KMS-11 (cell line): ENCODE measurements around the gene OXNAD1.

ENCODE experiments used
- H2AFZ ChIP-seq: fragments of 200-600 bp; sonication (generic); 2 replicates; pipeline ENCODE4 v1.6.1; 2016; ENCODE audit warnings: antibody characterized with exemption, mixed run types, low read depth
- H3K27ac ChIP-seq: fragments of 200-600 bp; sonication (generic); 2 replicates; pipeline ENCODE4 v1.6.1; 2016; ENCODE audit warnings: mild to moderate bottlenecking, mixed run types
- H3K27me3 ChIP-seq: fragments of 200-600 bp; sonication (generic); 2 replicates; pipeline ENCODE4 v1.6.1; 2017; ENCODE audit warnings: mild to moderate bottlenecking, low read depth, mixed run types, moderate library complexity; ENCODE audit not compliant: insufficient read depth
- H3K36me3 ChIP-seq: fragments of 200-600 bp; sonication (generic); 2 replicates; pipeline ENCODE4 v1.6.1; 2017; ENCODE audit warnings: mild to moderate bottlenecking, mixed run types; ENCODE audit not compliant: insufficient read depth
- H3K4me1 ChIP-seq: fragments of 200-600 bp; sonication (generic); 2 replicates; pipeline ENCODE4 v1.6.1; 2016; ENCODE audit warnings: mild to moderate bottlenecking, low read depth, mixed run types; ENCODE audit not compliant: poor library complexity, severe bottlenecking
- H3K4me2 ChIP-seq: fragments of 200-600 bp; sonication (generic); 2 replicates; pipeline ENCODE4 v1.7.0; 2016; ENCODE audit warnings: mild to moderate bottlenecking, mixed run types
- H3K4me3 ChIP-seq: fragments of 200-600 bp; sonication (generic); IDR thresholded peaks from 2 replicates; pipeline ENCODE4 v1.6.1; 2017; ENCODE audit warnings: low read depth, low read length, mixed read lengths; ENCODE audit not compliant: insufficient read depth
- H3K79me2 ChIP-seq: fragments of 200-600 bp; sonication (generic); 2 replicates; pipeline ENCODE4 v1.6.1; 2016; ENCODE audit warnings: low read depth, mixed run types; ENCODE audit not compliant: insufficient read depth
- H3K9ac ChIP-seq: fragments of 200-600 bp; sonication (generic); 2 replicates; pipeline ENCODE4 v1.6.1; 2016; ENCODE audit warnings: mild to moderate bottlenecking, mixed run types
- H4K20me1 ChIP-seq: fragments of 200-600 bp; sonication (generic); 2 replicates; pipeline ENCODE4 v1.6.1; 2016; ENCODE audit warnings: mild to moderate bottlenecking, mixed run types; ENCODE audit not compliant: insufficient read depth
- CTCF ChIP-seq: fragments of 200-600 bp; sonication (generic); conservative IDR thresholded peaks from 2 replicates; pipeline ENCODE4 v1.6.1; 2017; ENCODE audit warnings: low read depth, mild to moderate bottlenecking, antibody characterized with exemption, low read length, moderate library complexity, mixed read lengths

Gene OXNAD1

DNA sequence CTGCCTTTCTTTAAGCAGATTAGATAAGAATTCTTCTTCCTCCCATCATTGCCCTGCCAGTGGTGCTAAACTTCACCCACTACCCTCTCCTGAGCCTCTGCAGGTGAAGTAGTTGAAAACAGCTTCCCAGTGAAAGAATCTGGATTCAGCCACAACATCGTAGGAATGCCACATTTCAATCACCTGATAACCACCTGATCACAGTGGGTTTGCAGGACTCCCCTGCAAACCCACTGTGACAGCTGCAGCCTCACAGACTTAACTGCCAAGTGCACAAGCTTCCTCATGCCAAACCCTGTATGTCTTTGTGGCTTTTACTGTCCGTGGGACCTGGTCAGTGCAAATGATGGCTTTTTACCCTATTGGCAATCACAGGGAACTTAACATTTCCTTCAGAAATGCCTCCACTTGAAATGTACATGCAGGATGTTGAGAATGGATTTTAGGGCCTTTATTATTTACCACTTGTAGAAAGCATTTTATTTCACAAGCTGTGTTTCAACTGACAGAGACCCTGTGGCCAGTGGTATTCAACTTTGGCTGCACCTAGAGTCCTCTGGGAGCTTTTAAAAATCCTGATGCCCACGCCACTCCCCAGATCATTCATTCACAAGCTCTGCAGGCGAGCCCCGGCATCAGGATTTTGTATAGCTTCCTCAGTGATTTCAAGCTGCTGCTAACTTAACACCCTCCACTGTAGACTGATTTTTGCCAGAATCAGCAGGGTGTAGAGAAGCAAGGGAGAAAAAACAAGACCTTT, 49.1 kb downstream of the OXNAD1 start:
- Histone ChIP-seq H3K4me1 (peaks cover 9% of the 10 kb centered on the region), H3K4me2 (no peak overlapping the region), H3K79me2 (no peaks in the 10 kb centered on the region), H4K20me1 (no peaks in the 10 kb centered on the region), H2AFZ (no peak overlapping the region), H3K36me3 (no peaks in the 10 kb centered on the region), H3K9ac (no peak overlapping the region), H3K27ac (no peak overlapping the region), H3K4me3 (no peak overlapping the region), H3K27me3 (no peaks in the 10 kb centered on the region)
- TF ChIP-seq CTCF = no peak

DNA sequence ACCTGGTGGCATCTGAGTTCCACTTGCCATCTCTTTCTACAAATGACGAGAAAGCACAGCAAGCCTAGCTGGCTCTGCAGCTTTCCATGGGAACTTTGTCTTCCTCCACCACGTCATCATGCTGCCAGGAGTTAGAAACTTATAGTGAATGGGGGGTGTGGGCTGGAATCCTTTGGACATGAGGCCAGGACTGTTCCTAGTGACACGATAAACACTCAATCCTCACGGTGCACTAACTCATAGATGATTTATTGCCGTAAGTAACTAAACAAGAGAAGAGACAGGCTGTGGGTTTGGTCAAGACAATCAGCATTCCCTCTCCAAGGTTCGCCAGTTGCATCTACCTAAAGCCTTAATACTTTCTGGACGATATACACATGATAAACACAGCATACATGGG, 50.6 kb downstream of the OXNAD1 start:
- no peak overlapping the region for H3K4me2 ChIP-seq
- H3K4me1 ChIP-seq = no peaks in the 10 kb centered on the region
- no peak for TF ChIP-seq CTCF
- no peaks in the 10 kb centered on the region for H3K36me3 ChIP-seq
- H3K79me2 ChIP-seq = no peaks in the 10 kb centered on the region
- no peak overlapping the region for H3K9ac ChIP-seq
- H4K20me1 ChIP-seq = no peaks in the 10 kb centered on the region
- no peak overlapping the region for H3K4me3 ChIP-seq
- H2AFZ ChIP-seq = no peak overlapping the region
- H3K27me3 ChIP-seq = no peaks in the 10 kb centered on the region
- H3K27ac ChIP-seq = no peak overlapping the region

DNA sequence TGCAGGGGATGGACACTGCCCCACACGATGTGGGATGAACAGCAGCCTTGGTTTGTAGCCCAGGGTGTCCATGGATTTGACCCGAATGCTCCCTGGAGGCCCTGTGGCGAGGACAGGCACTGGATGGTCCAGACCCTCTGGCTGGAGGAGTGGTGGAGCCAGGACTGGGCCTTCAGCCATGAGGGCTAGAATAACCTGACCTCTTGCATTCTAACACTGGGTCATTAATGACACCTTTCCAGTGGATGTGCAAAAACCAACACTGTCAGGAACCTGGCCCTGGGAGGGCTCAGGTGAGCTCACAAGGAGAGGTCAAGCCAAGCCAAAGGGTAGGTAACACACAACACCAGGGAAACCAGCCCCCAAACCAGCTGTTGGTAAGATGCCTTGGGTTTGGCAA, 51.4 kb downstream of the OXNAD1 start:
- no peaks in the 10 kb centered on the region for H3K36me3 ChIP-seq
- no peaks in the 10 kb centered on the region for H3K79me2 ChIP-seq

DNA sequence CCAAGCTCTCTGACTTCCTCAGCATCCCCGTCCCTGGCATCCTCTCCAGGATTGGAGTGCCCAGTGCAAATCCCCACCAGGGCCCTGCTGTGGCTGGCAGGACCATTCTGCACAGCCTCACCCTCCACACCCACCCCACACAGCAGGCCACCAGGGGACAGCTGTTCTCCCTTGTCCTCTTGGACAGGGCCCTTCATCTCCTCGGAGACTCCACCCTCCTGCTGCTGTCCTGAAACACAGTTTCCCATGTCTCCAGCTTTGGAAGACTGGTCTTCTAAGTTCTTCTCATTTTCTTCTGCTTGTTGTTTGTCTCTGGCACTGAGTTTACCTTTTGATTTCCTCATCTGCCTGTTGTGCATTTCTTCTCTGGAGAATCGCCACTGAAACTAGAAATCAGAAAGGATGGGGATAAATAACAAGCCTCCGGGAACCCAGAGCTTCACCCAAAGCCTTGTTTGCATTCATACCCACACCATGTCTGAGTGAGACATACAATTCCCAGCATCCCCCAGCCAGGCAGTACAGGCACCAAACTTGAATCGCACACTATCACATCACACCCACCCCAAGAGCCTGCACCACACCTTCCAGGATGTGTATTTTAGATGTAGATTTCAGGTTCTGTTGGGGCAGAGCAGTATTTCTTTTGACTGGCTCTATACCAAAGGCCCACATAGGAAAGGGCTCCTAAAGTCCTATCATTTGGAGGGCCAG, 52.0 kb downstream of the OXNAD1 start:
- Histone ChIP-seq H3K27ac (no peak overlapping the region), H3K27me3 (no peaks in the 10 kb centered on the region), H2AFZ (no peak overlapping the region), H4K20me1 (no peaks in the 10 kb centered on the region), H3K4me2 (no peak overlapping the region), H3K4me3 (no peak overlapping the region), H3K36me3 (no peaks in the 10 kb centered on the region), H3K4me1 (no peaks in the 10 kb centered on the region), H3K9ac (no peak overlapping the region), H3K79me2 (no peaks in the 10 kb centered on the region)
- no peak for TF ChIP-seq CTCF

More for the DNA sequence above, 51.4 kb downstream of the OXNAD1 start:
- H4K20me1 ChIP-seq = no peaks in the 10 kb centered on the region
- H3K27me3 ChIP-seq = no peaks in the 10 kb centered on the region
- H3K4me2 ChIP-seq = no peak overlapping the region
- no peak overlapping the region for H3K4me3 ChIP-seq
- no peak for TF ChIP-seq CTCF
- no peak overlapping the region for H3K27ac ChIP-seq
- no peaks in the 10 kb centered on the region for H3K4me1 ChIP-seq
- H2AFZ ChIP-seq = no peak overlapping the region
- H3K9ac ChIP-seq = no peak overlapping the region
